Gastrocnemius medialis (tissue), 4 donors: ENCODE measurements around the gene DLAT. TPM values are rescaled to one million over a fixed set of nuclear protein-coding genes. Genes with fewer than 3 reads are reported as not detected.

ENCODE experiments used
- ATAC-seq, 2 donors: fragments of 150-250 bp; one replicate each; pipeline ENCODE4 v1.9.1; 2016
- DNase-seq, 2 donors: peaks; one replicate each; pipeline ENCODE4 v3.0.0-alpha.2; 2019
- H3K27ac ChIP-seq, 4 donors: fragments of 200-600 bp; sonication (generic); 1 replicate in 1 of 4; 2 replicates in 3 of 4; pipeline ENCODE4 v1.5.1; 2016 to 2018; ENCODE audit warnings: mild to moderate bottlenecking in 2 of 4, moderate library complexity in 1 of 4
- H3K27me3 ChIP-seq, 3 donors: fragments of 200-600 bp; sonication (generic) in 2 of 3; 1 replicate in 1 of 3; 2 replicates in 2 of 3; pipeline versions ENCODE4 v1.5.1 to v1.6.0; 2016 to 2019; ENCODE audit warnings: mild to moderate bottlenecking in 1 of 3, moderate library complexity in 1 of 3
- H3K36me3 ChIP-seq, 2 donors: fragments of 200-600 bp; sonication (generic) in 1 of 2; one replicate each; pipeline ENCODE4 v1.5.1; 2017 to 2018
- H3K4me1 ChIP-seq, 2 donors: fragments of 200-600 bp; sonication (generic) in 1 of 2; one replicate each; pipeline ENCODE4 v1.5.1; 2016 to 2017; ENCODE audit warnings: mild to moderate bottlenecking in 2 of 2
- H3K4me3 ChIP-seq, 4 donors: fragments of 200-600 bp; sonication (generic) in 3 of 4; 1 replicate in 1 of 4; 2 replicates in 3 of 4; pipeline ENCODE4 v1.5.1; 2016 to 2019; ENCODE audit warnings: mild to moderate bottlenecking in 2 of 4
- H3K9me3 ChIP-seq, 3 donors: fragments of 200-600 bp; sonication (generic) in 2 of 3; 1 replicate in 1 of 3; 2 replicates in 2 of 3; pipeline ENCODE4 v1.5.1; 2016 to 2019
- CTCF ChIP-seq, 5 experiments: fragments of 450-650 bp in 3 of 5; fragments of 200-600 bp in 2 of 5; sonication (generic) in 2 of 5; IDR thresholded peaks in 4 of 5; conservative IDR thresholded peaks in 1 of 5; 1 replicate in 4 of 5; 2 replicates in 1 of 5; pipeline ENCODE4 v1.5.1; 2016 to 2019; ENCODE audit warnings: antibody characterized with exemption in 5 of 5, mild to moderate bottlenecking in 3 of 5, moderate library complexity in 3 of 5
- POLR2A ChIP-seq, 2 donors: fragments of 450-650 bp; IDR thresholded peaks; one replicate each; pipeline ENCODE4 v1.6.1; 2017; ENCODE audit warnings: antibody characterized with exemption in 2 of 2, mild to moderate bottlenecking in 2 of 2, moderate library complexity in 2 of 2
- in situ Hi-C, 4 donors: fragments of 200-750 bp; cut with MboI; loops; one replicate each; pipeline versions ENCODE4 v1.15.0 to v1.8.0; 2017; ENCODE audit warnings: low sequenced_read_pairs in 4 of 4
- intact Hi-C: fragments of 100-400 bp; cut with DNase I; formaldehyde crosslinking; loops from one replicate; pipeline ENCODE4 v1.15.1; 2023; ENCODE audit warnings: low total_unique reads
- total RNA-seq, 4 donors: library from RNA; depleted of rRNA; stranded (reverse); fragments of >200 nt; gene quantifications; one replicate each; pipeline versions ENCODE4 v1.1.0 to v1.2.3, GENCODE V29; 2016

Gene DLAT
- total RNA-seq, 4 donors from 2014 or later, result 60.1 to 117 (median 67.8) TPM

GRCh38 chr11:111982541-111983186 is 42.5 kb upstream of the DLAT start:
- Histone ChIP-seq H3K4me3 (no peak overlapping the region), H3K4me1 (peaks cover 12 to 23% of the 10 kb centered on the region in 2 donors), H3K27me3 (no peaks in the 10 kb centered on the region), H3K9me3 (no peaks in the 10 kb centered on the region), H3K27ac (peak overlapping the region; percentile 13 to 42 (median 39)), H3K36me3 (no peaks in the 10 kb centered on the region)
- DNase-seq (no peak), ATAC-seq (no peak)
- in situ Hi-C loops, result loop anchor here in 2 of 4 donors (10.0 kb wide), 1 partner anchor 108 kb away; the partner anchor contains the start of genes ALG9 (in 2 of the 2), CFAP68 (in 2 of the 2) and FDXACB1 (in 2 of the 2)
- TF ChIP-seq POLR2A (IDR thresholded peaks at IDR 0.05) (no peak), CTCF (IDR thresholded peaks at IDR 0.05 in 4 of 5, conservative IDR thresholded peaks at IDR 0.05 in 1 of 5) (no peak)
- intact Hi-C loops, result loop anchor here (1.0 kb wide), 1 partner anchor 51 kb away; no protein-coding TSS in a partner anchor

- DNase-seq, result no peak
- H3K27ac ChIP-seq, result peak overlapping the region in 2 of 4 donors; percentile 13 to 42
- ATAC-seq, result no peak
- H3K36me3 ChIP-seq, result no peaks in the 10 kb centered on the region
- intact Hi-C loops, result no loop called here
- no peak overlapping the region for H3K4me3 ChIP-seq
- H3K27me3 ChIP-seq, result no peaks in the 10 kb centered on the region
- no peaks in the 10 kb centered on the region for H3K9me3 ChIP-seq
- TF ChIP-seq POLR2A (IDR thresholded peaks at IDR 0.05) (no peak), CTCF (IDR thresholded peaks at IDR 0.05 in 4 of 5, conservative IDR thresholded peaks at IDR 0.05 in 1 of 5) (no peak)
- in situ Hi-C loops, result loop anchor here in 2 of 4 donors (10.0 kb wide), 1 partner anchor 109 kb away; the partner anchor contains the start of genes ALG9 (in 2 of the 2), CFAP68 (in 2 of the 2) and FDXACB1 (in 2 of the 2)
- H3K4me1 ChIP-seq, result peaks cover 9 to 23% of the 10 kb centered on the region in 2 donors
Measured at GRCh38 chr11:111983187-111983986, 41.8 kb upstream of the DLAT start.

- no peaks in the 10 kb centered on the region for H3K9me3 ChIP-seq
- no peak overlapping the region for H3K4me3 ChIP-seq
- peaks cover 9 to 18% of the 10 kb centered on the region in 2 donors for H3K4me1 ChIP-seq
- no peak for TF ChIP-seq POLR2A (IDR thresholded peaks at IDR 0.05)
- no peak for TF ChIP-seq CTCF (IDR thresholded peaks at IDR 0.05 in 4 of 5, conservative IDR thresholded peaks at IDR 0.05 in 1 of 5)
- DNase-seq (no peak), ATAC-seq (no peak)
- no peaks in the 10 kb centered on the region for H3K36me3 ChIP-seq
- intact Hi-C loops, result no loop called here
- no peaks in the 10 kb centered on the region for H3K27me3 ChIP-seq
- in situ Hi-C loops, result loop anchor here in 3 of 4 donors (5.0 to 10.0 kb wide), 2 partner anchors 54 to 112 kb away; partner anchors contain the start of genes ALG9 (in 2 of the 3), CFAP68 (in 2 of the 3) and FDXACB1 (in 2 of the 3)
- H3K27ac ChIP-seq, result peak overlapping the region; percentile 29 to 94 (median 87)
Measured at GRCh38 chr11:111986589-111986988, 38.6 kb upstream of the DLAT start.

- H3K36me3 ChIP-seq, result no peaks in the 10 kb centered on the region
- DNase-seq, result no peak
- TF ChIP-seq POLR2A (IDR thresholded peaks at IDR 0.05) (no peak), CTCF (IDR thresholded peaks at IDR 0.05 in 4 of 5, conservative IDR thresholded peaks at IDR 0.05 in 1 of 5) (no peak)
- no peak for ATAC-seq
- H3K4me3 ChIP-seq, result no peak overlapping the region
- H3K4me1 ChIP-seq, result peaks cover 21 to 22% of the 10 kb centered on the region in 2 donors
- in situ Hi-C loops, result loop anchor here in 2 of 4 donors (10.0 kb wide), 1 partner anchor 116 kb away; the partner anchor contains the start of genes ALG9 (in 2 of the 2), CFAP68 (in 2 of the 2) and FDXACB1 (in 2 of the 2)
- intact Hi-C loops, result no loop called here
- H3K9me3 ChIP-seq, result no peaks in the 10 kb centered on the region
- peak overlapping the region; percentile 84 to 94 (median 88) for H3K27ac ChIP-seq
- no peaks in the 10 kb centered on the region for H3K27me3 ChIP-seq
Measured at GRCh38 chr11:111990381-111990780, 34.8 kb upstream of the DLAT start.
